H1 (cell line): ENCODE results near the gene GIMD1. TPM values are rescaled to one million over a fixed set of nuclear protein-coding genes. Genes with fewer than 3 reads are reported as not detected.

Experiments
- CTCF ChIA-PET: fragments of 300-600 bp; sonication (Branson Sonifier 250); formaldehyde crosslinking; loops from one replicate; lab custom pipeline; 2021; ENCODE audit not compliant: partially characterized antibody; lab: Charles Lee
- POLR2A ChIA-PET: fragments of 300-600 bp; sonication (Branson Sonifier 250); formaldehyde crosslinking; loops from one replicate; lab custom pipeline; 2021; ENCODE audit warnings: inconsistent platforms; ENCODE audit not compliant: partially characterized antibody; lab: Charles Lee
- DNase-seq, 2 experiments: peaks; one replicate each; pipeline versions ENCODE4 v3.0.0 to v3.0.0-alpha.2; 2010 to 2022; ENCODE audit warnings: low spot score in 2 of 2, low read depth in 1 of 2, mixed read lengths in 1 of 2
- FAIRE-seq: peaks from 2 replicates; lab custom pipeline; 2011; peaks lifted over from hg19 to GRCh38; lab: Jason Lieb, UNC
- H2AFZ ChIP-seq: 2 replicates; pipeline ENCODE4 v1.8.1; 2012; ENCODE audit warnings: low read length, inconsistent platforms
- H2AK5ac ChIP-seq: 2 replicates; pipeline ENCODE4 v1.6.1; 2013; ENCODE audit warnings: low read depth, low read length
- H2BK120ac ChIP-seq: replicated peaks from 2 replicates; pipeline ENCODE3; 2013; ENCODE audit warnings: low read depth, low read length, inconsistent platforms
- H2BK12ac ChIP-seq: 2 replicates; pipeline ENCODE4 v1.6.1; 2013; ENCODE audit warnings: low read depth, low read length
- H2BK15ac ChIP-seq: 2 replicates; pipeline ENCODE4 v1.6.1; 2013; ENCODE audit warnings: low read length
- H2BK20ac ChIP-seq: 2 replicates; pipeline ENCODE4 v1.6.1; 2013; ENCODE audit warnings: low read length
- H2BK5ac ChIP-seq: 2 replicates; pipeline ENCODE4 v1.6.1; 2013; ENCODE audit warnings: low read depth, low read length
- H3K14ac ChIP-seq: 2 replicates; pipeline ENCODE4 v1.6.1; 2013; ENCODE audit warnings: inconsistent platforms; ENCODE audit not compliant: insufficient read length
- H3K18ac ChIP-seq: 2 replicates; pipeline ENCODE4 v1.6.1; 2013; ENCODE audit warnings: low read length; ENCODE audit errors: extremely low read depth
- H3K23ac ChIP-seq: 2 replicates; pipeline ENCODE4 v1.6.1; 2013; ENCODE audit warnings: inconsistent platforms; ENCODE audit not compliant: insufficient read length
- H3K23me2 ChIP-seq: 2 replicates; pipeline ENCODE4 v1.6.1; 2013; ENCODE audit warnings: low read depth, low read length
- H3K27ac ChIP-seq: 2 replicates; pipeline ENCODE4 v1.6.1; 2011; ENCODE audit warnings: low read depth, low read length, inconsistent platforms
- H3K27me3 ChIP-seq, 4 experiments: replicated peaks in 1 of 4; 1 replicate in 1 of 4; 2 replicates in 3 of 4; pipeline versions ENCODE4 v1.6.1 to v1.8.1; 2011 to 2013; ENCODE audit warnings: low read length in 3 of 4, mild to moderate bottlenecking in 3 of 4, inconsistent platforms in 2 of 4, mixed read lengths in 2 of 4, moderate library complexity in 1 of 4; ENCODE audit not compliant: control insufficient read depth in 3 of 4, insufficient read depth in 3 of 4; ENCODE audit errors: extremely low read depth in 1 of 4
- H3K36me3 ChIP-seq, 4 experiments: 2 replicates each; pipeline versions ENCODE4 v1.6.1 to v1.8.1; 2011 to 2013; ENCODE audit warnings: mild to moderate bottlenecking in 4 of 4, low read length in 3 of 4, moderate library complexity in 2 of 4, control low read depth in 1 of 4, inconsistent platforms in 1 of 4; ENCODE audit not compliant: insufficient read depth in 4 of 4, control insufficient read depth in 2 of 4
- H3K4ac ChIP-seq: replicated peaks from 2 replicates; pipeline ENCODE3; 2013; ENCODE audit warnings: low read length, low read depth, mixed read lengths, inconsistent platforms; ENCODE audit not compliant: insufficient read length
- H3K4me1 ChIP-seq, 4 experiments: replicated peaks in 1 of 4; 1 replicate in 1 of 4; 2 replicates in 3 of 4; pipeline versions ENCODE4 v1.6.1 to v1.8.1; 2011 to 2013; ENCODE audit warnings: low read length in 3 of 4, inconsistent platforms in 2 of 4, mixed read lengths in 1 of 4; ENCODE audit not compliant: insufficient read depth in 4 of 4, control insufficient read depth in 3 of 4
- H3K4me2 ChIP-seq, 2 experiments: 2 replicates each; pipeline versions ENCODE4 v1.6.1 to v1.8.1; 2011 to 2013; ENCODE audit warnings: low read depth in 2 of 2, low read length in 2 of 2, control low read depth in 1 of 2, inconsistent platforms in 1 of 2, mild to moderate bottlenecking in 1 of 2; ENCODE audit not compliant: insufficient read depth in 1 of 2
- H3K4me3 ChIP-seq, 4 experiments: fragments of 200-600, 300-600 bp in 1 of 4; sonication (generic), shearing (Covaris generic), sonication (Bioruptor Twin) in 1 of 4; 2 replicates each; pipeline versions ENCODE4 v1.5.1 to v1.8.1; 2011 to 2016; ENCODE audit warnings: low read length in 4 of 4, low read depth in 3 of 4, control low read depth in 2 of 4, inconsistent platforms in 2 of 4, mild to moderate bottlenecking in 2 of 4, mixed read lengths in 1 of 4, moderate library complexity in 1 of 4; ENCODE audit not compliant: insufficient read depth in 2 of 4; ENCODE audit errors: extremely low read depth in 1 of 4
- H3K56ac ChIP-seq: replicated peaks from 2 replicates; pipeline ENCODE3; 2013; ENCODE audit warnings: low read depth, mild to moderate bottlenecking, mixed read lengths, low read length, inconsistent platforms; ENCODE audit not compliant: insufficient read length
- H3K79me1 ChIP-seq: 2 replicates; pipeline ENCODE4 v1.6.1; 2013; ENCODE audit warnings: low read depth, low read length, control low read depth
- H3K79me2 ChIP-seq, 2 experiments: 2 replicates each; pipeline versions ENCODE4 v1.6.1 to v1.8.1; 2012 to 2013; ENCODE audit warnings: low read length in 2 of 2, mild to moderate bottlenecking in 2 of 2, inconsistent platforms in 1 of 2; ENCODE audit not compliant: insufficient read depth in 2 of 2, control insufficient read depth in 1 of 2
- H3K9ac ChIP-seq, 4 experiments: replicated peaks in 1 of 4; 1 replicate in 1 of 4; 2 replicates in 3 of 4; pipeline versions ENCODE4 v1.6.1 to v1.8.1; 2011 to 2013; ENCODE audit warnings: low read depth in 3 of 4, low read length in 3 of 4, control low read depth in 2 of 4, mild to moderate bottlenecking in 2 of 4, moderate library complexity in 2 of 4, inconsistent platforms in 1 of 4; ENCODE audit errors: extremely low read depth in 1 of 4
- H3K9me3 ChIP-seq, 2 experiments: 2 replicates each; pipeline versions ENCODE4 v1.6.1 to v1.8.1; 2012 to 2013; ENCODE audit warnings: mild to moderate bottlenecking in 2 of 2, moderate library complexity in 2 of 2, control low read depth in 1 of 2, inconsistent platforms in 1 of 2, low read depth in 1 of 2, low read length in 1 of 2, mixed read lengths in 1 of 2; ENCODE audit not compliant: insufficient read depth in 2 of 2
- H4K20me1 ChIP-seq, 2 experiments: replicated peaks in 1 of 2; 2 replicates each; pipeline versions ENCODE3 to v1.8.1; 2011 to 2013; ENCODE audit warnings: inconsistent platforms in 2 of 2, low read length in 2 of 2, mild to moderate bottlenecking in 1 of 2; ENCODE audit not compliant: insufficient read depth in 2 of 2, control insufficient read depth in 1 of 2
- H4K5ac ChIP-seq: 2 replicates; pipeline ENCODE4 v1.6.1; 2013; ENCODE audit warnings: low read length, low read depth, mixed read lengths, inconsistent platforms; ENCODE audit not compliant: insufficient read length
- H4K8ac ChIP-seq: 2 replicates; pipeline ENCODE4 v1.8.0; 2013; ENCODE audit warnings: mild to moderate bottlenecking, moderate library complexity, low read length, inconsistent platforms; ENCODE audit not compliant: insufficient read depth; ENCODE audit errors: extremely low read depth
- H4K91ac ChIP-seq: replicated peaks from 2 replicates; pipeline ENCODE3; 2013; ENCODE audit warnings: low read length, mixed read lengths, inconsistent platforms; ENCODE audit not compliant: insufficient read length
- BACH1 ChIP-seq: IDR thresholded peaks from 2 replicates; pipeline ENCODE4 v1.6.1; 2012; ENCODE audit warnings: low read length, improper control_type of control experiment
- EZH2 ChIP-seq: fragments of 200-600 bp; sonication (generic); IDR thresholded peaks from 2 replicates; pipeline ENCODE4 v1.7.1; 2012; ENCODE audit warnings: low read depth, mild to moderate bottlenecking, moderate library complexity, low read length, inconsistent platforms; ENCODE audit not compliant: severe bottlenecking
- GTF2F1 ChIP-seq: IDR thresholded peaks from 2 replicates; pipeline ENCODE4 v1.6.1; 2012; ENCODE audit warnings: low read depth, low read length, improper control_type of control experiment, borderline replicate concordance
- PHF8 ChIP-seq: fragments of 200-600 bp; sonication (generic); conservative IDR thresholded peaks from 2 replicates; pipeline ENCODE4 v1.7.1; 2012; ENCODE audit warnings: low read depth, mild to moderate bottlenecking, inconsistent platforms, low read length, moderate library complexity
- SIX5 ChIP-seq: IDR thresholded peaks from 2 replicates; pipeline ENCODE4 v1.6.1; 2011; ENCODE audit warnings: mild to moderate bottlenecking, low read depth, low read length
- ZNF274 ChIP-seq: IDR thresholded peaks from 2 replicates; pipeline ENCODE4 v1.7.0; 2012; ENCODE audit warnings: low read length, borderline replicate concordance; ENCODE audit errors: extremely low read depth
- WGBS, 2 experiments: shearing (Covaris generic) in 1 of 2; methylation state at CpG; one replicate each; pipeline versions ENCODE4 v1.1.6 to v1.1.7; 2013 to 2015; ENCODE audit warnings: low lambda C conversion rate in 2 of 2, mixed read lengths in 2 of 2, inconsistent platforms in 1 of 2, low coverage in 1 of 2, missing lambda C conversion rate in 1 of 2; ENCODE audit not compliant: insufficient replicate concordance in 2 of 2, insufficient coverage in 1 of 2, insufficient read length in 1 of 2; ENCODE audit errors: extremely low coverage in 1 of 2, missing lambda C conversion rate in 1 of 2; 5-methylcytosine and 5-hydroxymethylcytosine counted together
- polyA plus RNA-seq, 7 experiments: library from polyadenylated mRNA; depleted of rRNA in 3 of 7; stranded (reverse) in 5 of 7; unstranded in 2 of 7; fragments of >200 nt in 5 of 7; fragments of 200-250 nt in 2 of 7; gene quantifications; 1 replicate in 5 of 7; 2 replicates in 1 of 7; 4 replicates in 1 of 7; pipeline versions ENCODE4 v1.2.1 to v1.2.3, GENCODE V29; 2011 to 2013; ENCODE audit warnings: missing spikeins in 2 of 7, mixed read lengths in 2 of 7
- total RNA-seq: library from RNA; stranded (reverse); fragmentation: NEBNext Ultra II Directional; extraction: Animal tissue kit (Norgen Biotek cat#: 25700); gene quantifications from 2 replicates; pipeline ENCODE4 v1.2.1, GENCODE V29; 2021
- TF ChIP-seq, protein P1 (sequence below): IDR thresholded peaks from 2 replicates; pipeline ENCODE4 v1.6.1; 2012; ENCODE audit warnings: inconsistent platforms
- TF ChIP-seq, protein P2 (sequence below): IDR thresholded peaks from 2 replicates; pipeline ENCODE4 v1.6.1; 2011; ENCODE audit warnings: low read depth, mild to moderate bottlenecking, low read length; ENCODE audit not compliant: insufficient read depth

GIMD1 gene
- total and polyA plus RNA-seq, 2 of the 8 experiments (the other 6 are each of a cell fraction or from before 2014, with no cell fraction given): not detected

DNA sequence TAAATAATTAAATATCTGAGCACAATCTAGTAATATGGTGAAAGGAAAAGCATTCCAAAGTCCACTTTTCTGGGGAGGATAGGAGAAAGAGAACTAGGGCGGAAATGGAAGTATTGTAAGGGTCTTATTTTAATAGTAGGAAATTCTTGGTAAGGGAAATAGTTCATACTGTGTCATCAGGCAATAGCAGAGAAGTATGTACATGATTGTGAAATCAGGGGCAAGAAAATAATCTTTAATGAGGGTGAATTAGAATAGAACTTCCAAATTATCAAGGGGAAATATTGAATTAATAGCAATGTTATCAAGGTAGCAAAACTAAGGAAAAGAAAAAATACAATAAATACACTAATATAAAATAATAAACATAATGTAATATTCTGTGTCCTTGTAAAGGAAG is 14.8 kb downstream of the GIMD1 start:
- H2BK12ac ChIP-seq: no peak overlapping the region
- ChIA-PET POLR2A (no interaction called here), CTCF (interaction anchor here (1.7 kb wide), 1 partner anchor 16 kb away, joined by 6 read pairs; no protein-coding TSS in a partner anchor)
- H2AK5ac ChIP-seq: no peak overlapping the region
- H3K79me2 ChIP-seq: no peaks in the 10 kb centered on the region
- no peaks in the 10 kb centered on the region for H3K4me1 ChIP-seq
- no peak overlapping the region for H2BK5ac ChIP-seq
- no peak overlapping the region for H4K91ac ChIP-seq
- H3K4me2 ChIP-seq: no peak overlapping the region
- no peaks in the 10 kb centered on the region for H3K79me1 ChIP-seq
- H3K36me3 ChIP-seq: no peaks in the 10 kb centered on the region
- no peak overlapping the region for H2BK20ac ChIP-seq
- H3K4me3 ChIP-seq: no peak overlapping the region
- H2BK120ac ChIP-seq: no peak overlapping the region
- DNase-seq (no peak), FAIRE-seq (no peak)
- no peak overlapping the region for H4K8ac ChIP-seq
- H3K23me2 ChIP-seq: no peaks in the 10 kb centered on the region; the same call in 1 of the 2 replicates
- H3K14ac ChIP-seq: no peak overlapping the region
- H3K9me3 ChIP-seq: no peaks in the 10 kb centered on the region
- H3K27me3 ChIP-seq: no peaks in the 10 kb centered on the region
- no peak overlapping the region for H3K56ac ChIP-seq
- H2AFZ ChIP-seq: no peak overlapping the region
- H2BK15ac ChIP-seq: no peak overlapping the region
- 81% methylated on average over 1 of the region's 1 CpG; no CpG with 5 or more reads in 1 of the 2 experiments for WGBS, 2 experiments
- TF ChIP-seq, protein P1, sequence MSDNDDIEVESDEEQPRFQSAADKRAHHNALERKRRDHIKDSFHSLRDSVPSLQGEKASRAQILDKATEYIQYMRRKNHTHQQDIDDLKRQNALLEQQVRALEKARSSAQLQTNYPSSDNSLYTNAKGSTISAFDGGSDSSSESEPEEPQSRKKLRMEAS: no peak
- TF ChIP-seq GTF2F1 (no peak), PHF8 (no peak), BACH1 (no peak), ZNF274 (no peak), EZH2 (no peak), SIX5 (no peak)
- TF ChIP-seq, protein P2, sequence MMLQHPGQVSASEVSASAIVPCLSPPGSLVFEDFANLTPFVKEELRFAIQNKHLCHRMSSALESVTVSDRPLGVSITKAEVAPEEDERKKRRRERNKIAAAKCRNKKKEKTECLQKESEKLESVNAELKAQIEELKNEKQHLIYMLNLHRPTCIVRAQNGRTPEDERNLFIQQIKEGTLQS: no peak
- no peaks in the 10 kb centered on the region for H4K20me1 ChIP-seq
- H3K9ac ChIP-seq: no peak overlapping the region
- H3K23ac ChIP-seq: no peak overlapping the region
- no peak overlapping the region for H3K18ac ChIP-seq
- H3K27ac ChIP-seq: no peak overlapping the region
- no peak overlapping the region for H4K5ac ChIP-seq
- H3K4ac ChIP-seq: no peak overlapping the region
